ENCODE measurements around the gene REEP6. TPM values are rescaled to one million over a fixed set of nuclear protein-coding genes. Genes with fewer than 3 reads are reported as not detected.

REEP6 gene
- total and polyA plus RNA-seq, 2 of the 4 experiments (the other 2 are of a cell fraction), result 1.3 to 2.2 TPM

- H3K9ac ChIP-seq (ENCODE audit: low read depth, low read length), result no peak overlapping the region
- peaks cover 12% of the 10 kb centered on the region for H3K27me3 ChIP-seq (ENCODE audit: control insufficient read depth, insufficient read depth, low read length)
- H2AFZ ChIP-seq (replicated peaks; ENCODE audit: low read length, poor library complexity), result no peak overlapping the region
- no TSS peak for BruUV-seq (replicated peaks)
- ChIA-PET POLR2A (ENCODE audit: unreplicated experiment) (no interaction called here), CTCF (no interaction called here)
- H4K91ac ChIP-seq (ENCODE audit: insufficient read depth, low read depth, low read length), result no peak overlapping the region
- no peak for TF ChIP-seq RAD21 (IDR thresholded peaks at IDR 0.05; ENCODE audit: low read length)
- TF ChIP-seq ELK1 (IDR thresholded peaks at IDR 0.05; ENCODE audit: borderline replicate concordance, low read depth, low read length), result no peak
- no peak for TF ChIP-seq FOS (IDR thresholded peaks at IDR 0.05; ENCODE audit: low read depth, low read length)
- no peak for TF ChIP-seq NFE2L2 (IDR thresholded peaks at IDR 0.05; ENCODE audit: low read depth, low read length)
- no peak for TF ChIP-seq BHLHE40 (IDR thresholded peaks at IDR 0.05; ENCODE audit: low read depth, low read length)
- no peak for TF ChIP-seq RFX5 (IDR thresholded peaks at IDR 0.05; ENCODE audit: low read depth, low read length)
- no peak for TF ChIP-seq MXI1 (IDR thresholded peaks at IDR 0.05; ENCODE audit: borderline replicate concordance, low read depth, low read length)
- TF ChIP-seq USF2 (IDR thresholded peaks at IDR 0.05; ENCODE audit: low read depth, low read length), result no peak
- no peak for TF ChIP-seq MAZ (IDR thresholded peaks at IDR 0.05; ENCODE audit: borderline replicate concordance, low read depth, low read length)
- TF ChIP-seq CEBPB (IDR thresholded peaks at IDR 0.05; ENCODE audit: low read depth, low read length), result no peak
- no peak for TF ChIP-seq CHD1 (IDR thresholded peaks at IDR 0.05; ENCODE audit: low read depth, low read length)
- no peak for TF ChIP-seq MAFK (IDR thresholded peaks at IDR 0.05; ENCODE audit: low read depth, low read length)
- TF ChIP-seq SMC3 (IDR thresholded peaks at IDR 0.05; ENCODE audit: low read depth, low read length), result no peak
- no peak for TF ChIP-seq CTCF (conservative IDR thresholded peaks at IDR 0.05; ENCODE audit: low read depth, low read length)
- no peak for TF ChIP-seq POLR2A (IDR thresholded peaks at IDR 0.05; ENCODE audit: low read depth, low read length)
- no peak for TF ChIP-seq RCOR1 (IDR thresholded peaks at IDR 0.05; ENCODE audit: insufficient replicate concordance, low read length)
- intact Hi-C loops (cut with micrococcal nuclease), result no loop called here
- no peak overlapping the region for H2BK20ac ChIP-seq (ENCODE audit: low read depth, low read length)
- peaks cover 4% of the 10 kb centered on the region; the same call in 1 of the 2 replicates for H3K9me1 ChIP-seq (ENCODE audit: insufficient read depth, low read length)
- no peak overlapping the region for H2AK5ac ChIP-seq (ENCODE audit: low read depth, low read length)
- H3K9me3 ChIP-seq (ENCODE audit: control insufficient read depth, insufficient read depth, low read length), result no peaks in the 10 kb centered on the region
- H3K79me1 ChIP-seq (ENCODE audit: low read depth in 1 of 2, low read length in 2 of 2), result no peaks in the 10 kb centered on the region
- no peak overlapping the region for H3K4me3 ChIP-seq (ENCODE audit: insufficient read depth, low read depth, low read length)
- H3K18ac ChIP-seq (ENCODE audit: low read depth, low read length), result no peak overlapping the region
- in situ Hi-C loops (cut with MboI; ENCODE audit: low sequenced_read_pairs), result loop anchor here (25.0 kb wide), 1 partner anchor 258 kb away; no protein-coding TSS in a partner anchor
- no peak overlapping the region for H3K4ac ChIP-seq (ENCODE audit: low read depth, low read length)
- no peak overlapping the region for H3K14ac ChIP-seq (replicated peaks; ENCODE audit: low read depth, low read length)
- no peak overlapping the region for H4K8ac ChIP-seq (ENCODE audit: low read depth in 2 of 2, low read length in 2 of 2)
- 86% methylated on average over 7 of the region's 16 CpGs; no CpG with 5 or more reads in 1 of the 2 experiments for WGBS, 2 experiments (ENCODE audit: extremely low coverage in 2 of 2, insufficient read length in 1 of 2)
- H2BK15ac ChIP-seq (ENCODE audit: low read depth, low read length), result no peak overlapping the region
- H2AK9ac ChIP-seq (replicated peaks; ENCODE audit: low read depth, low read length, poor library complexity), result no peak overlapping the region
- no peak overlapping the region for H3K56ac ChIP-seq (ENCODE audit: extremely low read depth, insufficient read depth, low read length)
- dilution Hi-C loops (cut with HindIII; ENCODE audit: low sequenced_read_pairs, unreplicated experiment), result no loop called here
- H2BK120ac ChIP-seq (ENCODE audit: low read depth, low read length), result no peak overlapping the region
- ATAC-seq (ENCODE audit: low read depth), result no peak
- DNase-seq, result no peak
- no peaks in the 10 kb centered on the region; the same call in 1 of the 2 replicates for H3K4me1 ChIP-seq (ENCODE audit: control insufficient read depth, insufficient read depth, low read length)
- H3K23ac ChIP-seq (ENCODE audit: low read depth, low read length), result no peak overlapping the region
- H2BK5ac ChIP-seq (ENCODE audit: low read depth, low read length, poor library complexity, severe bottlenecking), result no peak overlapping the region
- H4K20me1 ChIP-seq (ENCODE audit: insufficient read depth, low read length), result peaks cover 5% of the 10 kb centered on the region; the same call in 1 of the 2 replicates
- no peak overlapping the region for H3K4me2 ChIP-seq (ENCODE audit: low read depth, low read length)
- no peak overlapping the region for H4K5ac ChIP-seq (ENCODE audit: low read depth, low read length)
- no peak overlapping the region for H3K27ac ChIP-seq (ENCODE audit: insufficient read depth, low read length)
- H3K36me3 ChIP-seq (ENCODE audit: control insufficient read depth, insufficient read depth, low read length), result no peaks in the 10 kb centered on the region
Measured at GRCh38 chr19:1529430-1529816, 38.4 kb downstream of the REEP6 start.
